Fibroblast of lung (primary cell): ENCODE results near the gene CMC1. TPM values are rescaled to one million over a fixed set of nuclear protein-coding genes. Genes with fewer than 3 reads are reported as not detected.

Source experiments
- DNase-seq, 2 donors: peaks; one replicate each; pipeline versions ENCODE4 v3.0.0 to v3.0.0-alpha.2; 2010; ENCODE audit warnings: low read depth in 2 of 2
- H2AFZ ChIP-seq: 2 replicates; pipeline ENCODE4 v1.5.1; 2012; ENCODE audit warnings: low read length, control low read depth, inconsistent platforms
- H3K27ac ChIP-seq: 2 replicates; pipeline ENCODE4 v1.5.1; 2011; ENCODE audit warnings: low read length, control low read depth; ENCODE audit not compliant: insufficient read depth
- H3K27me3 ChIP-seq: 2 replicates; pipeline ENCODE4 v1.5.1; 2011; ENCODE audit warnings: mild to moderate bottlenecking, low read length; ENCODE audit not compliant: control insufficient read depth, insufficient read depth
- H3K36me3 ChIP-seq: 2 replicates; pipeline ENCODE4 v1.5.1; 2011; ENCODE audit warnings: low read length; ENCODE audit not compliant: control insufficient read depth, insufficient read depth
- H3K4me1 ChIP-seq: 2 replicates; pipeline ENCODE4 v1.5.1; 2011; ENCODE audit warnings: low read length; ENCODE audit not compliant: control insufficient read depth, insufficient read depth; ENCODE audit errors: extremely low read depth
- H3K4me2 ChIP-seq: 2 replicates; pipeline ENCODE4 v1.5.1; 2011; ENCODE audit warnings: low read length, control low read depth; ENCODE audit not compliant: insufficient read depth; ENCODE audit errors: extremely low read depth
- H3K4me3 ChIP-seq, 4 experiments: fragments of 200-600 bp in 1 of 4; sonication (generic) in 1 of 4; replicated peaks in 1 of 4; 2 replicates each; pipeline ENCODE4 v1.5.1; 2011 to 2016; ENCODE audit warnings: low read length in 4 of 4, low read depth in 3 of 4, mild to moderate bottlenecking in 3 of 4, control low read depth in 2 of 4, inconsistent platforms in 1 of 4, mixed read lengths in 1 of 4; ENCODE audit not compliant: insufficient read depth in 1 of 4; ENCODE audit errors: control extremely low read depth in 1 of 4
- H3K79me2 ChIP-seq: 2 replicates; pipeline ENCODE4 v1.5.1; 2012; ENCODE audit warnings: mild to moderate bottlenecking, low read length, inconsistent platforms; ENCODE audit not compliant: control insufficient read depth, insufficient read depth
- H3K9ac ChIP-seq: 2 replicates; pipeline ENCODE4 v1.5.1; 2011; ENCODE audit warnings: mild to moderate bottlenecking, low read length, control low read depth; ENCODE audit not compliant: insufficient read depth
- H3K9me3 ChIP-seq: 2 replicates; pipeline ENCODE4 v1.5.1; 2012; ENCODE audit warnings: low read depth, low read length; ENCODE audit not compliant: control insufficient read depth, insufficient read depth
- H4K20me1 ChIP-seq: 2 replicates; pipeline ENCODE4 v1.5.1; 2011; ENCODE audit warnings: low read length; ENCODE audit not compliant: control insufficient read depth, insufficient read depth; ENCODE audit errors: extremely low read depth
- CTCF ChIP-seq, 2 donors: IDR thresholded peaks in 1 of 2; conservative IDR thresholded peaks in 1 of 2; 1 replicate in 1 of 2; 2 replicates in 1 of 2; pipeline ENCODE4 v1.5.1; 2011 to 2012; ENCODE audit warnings: low read length in 2 of 2, control low read depth in 1 of 2, inconsistent platforms in 1 of 2, low read depth in 1 of 2, mild to moderate bottlenecking in 1 of 2
- EZH2 ChIP-seq: IDR thresholded peaks from 2 replicates; pipeline ENCODE4 v1.5.1; 2012; ENCODE audit warnings: low read length, control low read depth, mild to moderate bottlenecking; ENCODE audit errors: missing control alignments
- polyA plus RNA-seq, 2 donors: library from polyadenylated mRNA; depleted of rRNA in 1 of 2; stranded (reverse) in 1 of 2; unstranded in 1 of 2; fragments of >200 nt; gene quantifications; 2 replicates each; pipeline ENCODE4 v1.2.1, GENCODE V29; 2011 to 2012; ENCODE audit warnings: missing spikeins in 1 of 2
- total RNA-seq: library from RNA; depleted of rRNA; stranded (reverse); fragments of >200 nt; gene quantifications from 2 replicates; pipeline ENCODE4 v1.2.1, GENCODE V29; 2014

Gene CMC1
- total and polyA plus RNA-seq, 2 donors (not counting 1 experiment from before 2014, with no cell fraction given): 5.6 to 26.7 TPM

GRCh38 chr3:28247286-28247685 lies 5.9 kb downstream of the CMC1 start:
- peaks cover 3% of the 10 kb centered on the region for H3K4me1 ChIP-seq
- no peak overlapping the region for H3K9ac ChIP-seq
- no peak overlapping the region for H3K4me2 ChIP-seq
- no peak overlapping the region for H3K4me3 ChIP-seq
- H3K36me3 ChIP-seq: no peaks in the 10 kb centered on the region
- DNase-seq: no peak
- no peak overlapping the region for H3K27ac ChIP-seq
- H4K20me1 ChIP-seq: no peaks in the 10 kb centered on the region
- no peaks in the 10 kb centered on the region for H3K27me3 ChIP-seq
- peaks cover 14% of the 10 kb centered on the region for H3K79me2 ChIP-seq
- no peak overlapping the region for H2AFZ ChIP-seq
- no peak for TF ChIP-seq CTCF (conservative IDR thresholded peaks at IDR 0.05 in 1 of 2, IDR thresholded peaks at IDR 0.05 in 1 of 2; ENCODE audit: low read depth in 1 of 2, low read length in 2 of 2)
- no peak for TF ChIP-seq EZH2
- H3K9me3 ChIP-seq: no peaks in the 10 kb centered on the region

- TF ChIP-seq EZH2 (no peak), CTCF (conservative IDR thresholded peaks at IDR 0.05 in 1 of 2, IDR thresholded peaks at IDR 0.05 in 1 of 2; ENCODE audit: low read depth in 1 of 2, low read length in 2 of 2) (no peak)
- no peak for DNase-seq
- Histone ChIP-seq H3K36me3 (no peaks in the 10 kb centered on the region), H3K4me2 (no peak overlapping the region), H3K27me3 (no peaks in the 10 kb centered on the region), H3K4me3 (no peak overlapping the region), H3K79me2 (peaks cover 2% of the 10 kb centered on the region), H4K20me1 (no peaks in the 10 kb centered on the region), H2AFZ (no peak overlapping the region), H3K9me3 (no peaks in the 10 kb centered on the region), H3K9ac (no peak overlapping the region), H3K27ac (no peak overlapping the region), H3K4me1 (no peaks in the 10 kb centered on the region)
Measured at GRCh38 chr3:28250999-28251398, 9.6 kb downstream of the CMC1 start.

- Histone ChIP-seq H4K20me1 (no peaks in the 10 kb centered on the region), H3K36me3 (no peaks in the 10 kb centered on the region), H2AFZ (no peak overlapping the region), H3K79me2 (peaks cover 2% of the 10 kb centered on the region), H3K27me3 (no peaks in the 10 kb centered on the region), H3K4me3 (no peak overlapping the region), H3K4me2 (no peak overlapping the region), H3K9me3 (no peaks in the 10 kb centered on the region), H3K27ac (no peak overlapping the region), H3K4me1 (no peaks in the 10 kb centered on the region), H3K9ac (no peak overlapping the region)
- no peak for TF ChIP-seq CTCF (conservative IDR thresholded peaks at IDR 0.05 in 1 of 2, IDR thresholded peaks at IDR 0.05 in 1 of 2; ENCODE audit: low read depth in 1 of 2, low read length in 2 of 2)
- TF ChIP-seq EZH2: no peak
- no peak for DNase-seq
Measured at GRCh38 chr3:28252001-28252431, 10.6 kb downstream of the CMC1 start.
